ENCODE results near the gene NOX3.

NOX3 gene

DNA sequence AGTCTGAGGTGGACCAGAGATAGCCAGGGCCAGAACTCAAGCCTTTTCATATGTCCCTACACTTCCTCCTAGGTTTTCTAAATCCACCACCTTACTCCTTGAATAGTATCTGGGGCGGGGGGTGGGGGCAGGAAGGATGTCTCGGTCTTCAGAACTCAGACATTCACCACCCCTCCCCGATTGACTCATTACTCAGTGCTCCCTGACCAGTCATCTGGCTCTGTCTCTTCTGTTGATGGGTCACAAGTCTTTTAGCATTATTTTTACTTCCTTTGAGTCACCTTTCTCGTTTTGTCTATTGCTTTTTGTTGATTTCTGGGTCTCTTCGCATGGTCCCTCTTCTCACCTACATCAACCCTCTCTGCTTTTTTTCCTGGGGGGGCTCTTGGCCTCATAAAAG, 23.3 kb downstream of the NOX3 start:
- DNase-seq (ENCODE audit: low spot score) = no peak

- DNase-seq (ENCODE audit: low spot score) = no peak
These were observed 26.2 kb downstream of the NOX3 start for GRCh38 chr6:155429321-155429893.

- no peak for DNase-seq (ENCODE audit: low spot score)
These were observed 29.2 kb downstream of the NOX3 start for GRCh38 chr6:155426408-155426945.

DNA sequence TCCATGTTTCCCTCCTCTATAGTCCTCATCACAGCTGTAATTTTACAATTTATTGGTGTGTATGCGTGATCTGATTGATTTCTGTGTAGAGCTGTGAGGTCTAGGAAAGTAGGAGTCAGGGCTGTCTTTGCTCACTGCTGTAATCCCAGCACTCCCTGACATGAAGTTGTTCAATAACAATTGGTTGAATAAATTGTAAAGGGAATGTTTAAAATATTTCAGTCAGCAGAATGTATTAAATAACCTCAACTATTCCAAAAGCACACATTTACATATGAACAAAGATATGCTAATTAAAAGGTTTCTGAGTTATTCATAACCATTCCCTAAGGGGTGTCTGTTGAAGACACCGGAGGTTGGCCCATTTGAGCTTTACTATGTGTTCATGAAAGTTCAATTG, 31.5 kb downstream of the NOX3 start:
- DNase-seq (ENCODE audit: low spot score) = no peak

DNA sequence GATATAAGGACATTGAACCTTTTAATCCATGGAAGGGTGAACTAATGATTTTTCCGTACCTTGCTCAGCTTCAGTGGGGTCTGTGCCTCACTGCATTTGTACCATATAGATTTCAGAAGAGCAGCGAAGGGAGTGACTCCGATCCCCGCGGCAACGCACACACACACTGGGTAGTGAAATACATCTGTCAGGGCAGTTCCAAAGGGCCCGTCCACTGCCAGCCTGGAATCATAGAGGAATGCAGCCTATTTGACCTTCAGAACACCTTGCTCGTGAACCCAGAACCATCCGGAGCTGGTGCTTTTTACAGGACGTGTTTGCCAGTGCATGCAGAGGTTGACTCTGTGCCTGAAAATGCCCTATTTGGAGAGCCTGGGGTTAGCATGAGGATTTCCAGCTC, 33.0 kb downstream of the NOX3 start:
- DNase-seq (ENCODE audit: low spot score) = no peak

GRCh38 chr6:155420492-155420891, 35.1 kb downstream of the NOX3 start:
- no peak for DNase-seq (ENCODE audit: low spot score)

DNA sequence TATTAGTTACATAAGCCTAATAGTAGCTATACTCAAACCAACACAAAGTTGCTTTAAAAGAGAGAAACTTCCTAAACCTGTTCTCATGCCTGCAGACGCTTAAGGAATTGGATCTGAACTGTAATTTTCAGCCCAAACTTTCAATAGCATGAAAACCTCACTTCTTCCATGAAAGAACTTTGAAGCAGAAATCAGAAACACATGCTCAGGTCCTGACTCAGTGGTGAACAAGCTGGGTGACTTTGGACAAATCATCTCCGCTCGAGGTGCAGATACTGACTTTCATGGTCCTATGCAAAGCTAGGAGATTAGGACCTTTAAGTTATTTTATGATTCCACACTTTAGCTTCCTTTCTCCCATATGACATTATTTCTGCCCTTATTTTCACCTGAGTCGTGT, 36.5 kb downstream of the NOX3 start:
- no peak for DNase-seq (ENCODE audit: low spot score)

- DNase-seq (ENCODE audit: low spot score) = peak; percentile 53
These were observed 37.5 kb downstream of the NOX3 start for GRCh38 chr6:155418017-155418761.

DNA sequence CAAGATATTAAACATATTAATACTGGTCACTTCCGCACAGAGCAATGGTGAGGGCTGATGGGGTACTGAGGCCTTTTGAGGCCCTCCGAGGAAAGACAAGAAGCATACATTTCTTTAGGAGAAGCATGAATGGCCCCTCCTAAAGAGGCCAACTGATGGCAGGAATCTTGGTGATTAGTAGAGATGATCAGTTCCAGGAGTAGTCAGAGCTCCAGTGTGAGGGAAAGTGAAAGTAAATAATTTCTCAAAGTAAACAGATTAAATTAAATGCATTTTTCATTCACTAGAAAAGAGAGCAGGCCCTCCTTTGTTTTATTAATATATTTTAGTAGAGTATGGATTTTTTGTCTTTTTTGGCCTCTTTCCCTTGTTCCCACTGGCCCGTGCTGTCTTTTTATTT, 38.2 kb downstream of the NOX3 start:
- no peak for DNase-seq (ENCODE audit: low spot score)

- no peak for DNase-seq (ENCODE audit: low spot score)
These were observed 39.7 kb downstream of the NOX3 start for GRCh38 chr6:155415953-155416352.

- DNase-seq (ENCODE audit: low spot score) = no peak
These were observed 41.6 kb downstream of the NOX3 start for GRCh38 chr6:155414049-155414448.

DNA sequence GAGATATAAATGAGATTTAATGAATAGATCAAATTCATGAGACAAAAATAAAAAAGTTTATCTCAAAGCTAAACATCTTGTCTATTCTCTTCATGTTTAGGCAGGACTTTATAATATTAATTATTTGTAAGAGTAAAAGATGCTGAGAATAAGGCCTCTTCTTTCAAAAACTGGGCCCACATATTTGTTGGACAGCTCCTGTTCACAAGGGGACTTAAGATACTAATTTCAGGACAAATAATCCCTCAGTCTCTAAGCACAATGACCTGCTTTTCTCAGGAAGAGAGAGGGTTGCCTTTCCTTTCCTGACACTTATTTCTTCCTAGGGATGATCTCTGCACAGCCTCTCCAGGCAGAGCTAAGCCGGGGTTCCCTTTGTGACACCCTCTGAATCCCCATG, 43.3 kb downstream of the NOX3 start:
- DNase-seq (ENCODE audit: low spot score) = no peak

DNA sequence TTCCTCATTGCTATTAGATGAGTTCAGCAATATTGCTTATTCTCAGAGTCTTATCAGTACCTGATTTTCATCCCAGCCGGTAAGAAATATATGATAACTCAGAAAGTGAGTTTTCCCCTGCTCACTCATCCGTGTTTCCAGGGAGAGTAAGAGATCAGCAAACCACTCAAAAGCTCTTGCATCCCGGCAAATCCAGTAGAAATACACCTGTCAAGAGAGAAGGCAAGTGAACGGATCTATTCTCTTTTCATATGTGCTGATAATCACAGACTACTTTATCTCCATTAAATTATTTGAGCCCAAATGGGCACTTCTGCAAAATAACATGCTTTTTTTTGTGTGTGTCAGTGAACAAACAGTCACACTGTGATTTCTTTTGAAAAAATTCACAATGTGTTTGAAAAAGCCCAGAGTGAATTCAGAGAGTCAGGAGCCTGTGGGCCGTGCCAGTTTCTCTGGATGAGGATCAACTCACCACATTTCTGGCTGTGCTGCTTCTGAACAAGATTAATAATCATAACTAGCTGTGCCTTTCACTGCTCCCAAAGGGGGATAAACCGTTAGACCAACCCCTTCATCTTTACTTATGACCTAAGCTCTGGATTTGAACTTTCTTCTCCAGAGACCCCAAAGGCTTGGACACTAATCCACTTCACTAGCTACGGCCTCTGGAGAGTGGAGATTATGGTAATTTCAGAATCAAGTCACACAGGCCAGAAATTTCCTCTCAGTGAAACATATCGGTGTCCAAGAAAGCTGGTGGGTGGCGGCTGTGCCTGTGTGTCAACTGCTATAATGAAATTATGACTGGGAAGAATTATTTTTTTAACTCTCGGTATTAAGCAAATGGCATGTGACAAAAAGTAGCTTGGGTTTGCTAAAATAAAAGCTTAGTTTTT, 44.2 kb downstream of the NOX3 start:
- no peak for DNase-seq (ENCODE audit: low spot score)

GRCh38 chr6:155409391-155409790, 46.2 kb downstream of the NOX3 start:
- DNase-seq (ENCODE audit: low spot score) = no peak

DNA sequence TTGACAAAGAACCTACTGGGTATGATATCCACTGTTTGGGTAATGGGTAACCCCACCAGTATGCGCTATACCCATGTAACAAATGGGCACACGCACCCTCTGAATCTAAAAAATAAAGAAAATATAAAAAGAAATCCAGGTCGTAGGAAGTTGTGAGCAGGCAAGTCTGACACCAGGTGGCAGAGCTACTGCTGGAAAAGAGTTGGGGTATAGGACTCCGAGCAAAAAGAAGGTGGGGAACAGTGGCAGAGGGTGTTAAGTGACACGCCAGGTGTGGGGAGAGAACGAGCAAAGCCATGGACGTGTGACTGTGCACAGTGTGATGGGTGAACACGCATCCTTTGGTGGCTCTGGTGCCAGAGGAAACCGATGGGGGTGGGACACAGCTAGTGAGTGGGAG, 46.7 kb downstream of the NOX3 start:
- DNase-seq (ENCODE audit: low spot score) = no peak

GRCh38 chr6:155408231-155408630, 47.4 kb downstream of the NOX3 start:
- DNase-seq (ENCODE audit: low spot score) = no peak

DNA sequence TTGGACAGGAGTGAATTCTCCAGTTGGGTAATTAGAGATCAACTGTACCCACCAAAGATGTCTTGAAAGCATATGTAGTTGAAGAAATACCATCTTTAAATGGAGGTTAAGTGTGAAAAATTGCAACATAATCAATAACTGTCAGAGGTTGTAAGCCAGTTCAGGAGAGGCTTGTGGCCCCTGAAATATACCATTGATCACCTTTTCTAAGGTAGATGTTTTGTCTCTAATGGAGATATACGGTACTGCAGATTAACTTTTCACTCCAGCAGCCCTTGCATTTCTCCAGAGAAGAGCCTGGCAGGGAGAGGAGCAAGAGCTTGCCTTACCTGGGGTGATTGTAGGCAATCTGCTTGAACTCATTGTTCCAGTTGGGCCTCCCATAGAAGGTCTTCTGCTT, 48.8 kb downstream of the NOX3 start:
- no peak for DNase-seq (ENCODE audit: low spot score)

- DNase-seq (ENCODE audit: low spot score) = no peak
These were observed 50.7 kb downstream of the NOX3 start for GRCh38 chr6:155404937-155405336.

- no peak for DNase-seq (ENCODE audit: low spot score)
These were observed 52.9 kb downstream of the NOX3 start for GRCh38 chr6:155402656-155403304.

DNA sequence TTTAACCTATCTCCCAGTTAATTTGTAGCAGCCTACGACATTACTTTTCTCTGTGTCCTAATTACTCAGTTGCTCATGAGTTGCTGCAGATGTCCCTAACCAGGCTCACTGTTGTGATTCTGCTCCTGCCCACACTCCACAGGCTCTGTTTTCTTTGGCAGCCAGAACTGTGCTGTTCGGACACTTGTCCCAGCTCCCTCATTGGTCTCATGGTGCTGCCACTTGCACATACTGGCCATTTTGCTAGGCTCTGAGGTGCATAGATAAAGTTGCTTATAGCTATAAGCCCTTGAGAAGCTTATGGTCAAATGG, 55.0 kb downstream of the NOX3 start:
- no peak for DNase-seq (ENCODE audit: low spot score)

GRCh38 chr6:155399745-155400653, 55.6 kb downstream of the NOX3 start:
- no peak for DNase-seq (ENCODE audit: low spot score)

Data from germinal center (tissue), 1 donor.